HepG2 (cell line): ENCODE results near the gene SERPINB6. TPM values are rescaled to one million over a fixed set of nuclear protein-coding genes. Genes with fewer than 3 reads are reported as not detected.

ENCODE experiments used
- ARHGAP35 ChIP-seq: sonication (generic); formaldehyde crosslinking; IDR thresholded peaks from 2 replicates; pipeline ENCODE4 v1.9.0; 2022; ENCODE audit warnings: mild to moderate bottlenecking, inconsistent platforms, moderate library complexity, missing genetic modification reagents, borderline replicate concordance
- ARID5B ChIP-seq: IDR thresholded peaks from 2 replicates; pipeline ENCODE4 v1.4.0; 2020; ENCODE audit warnings: mild to moderate bottlenecking, missing genetic modification reagents
- ARNTL ChIP-seq: sonication (generic); formaldehyde crosslinking; IDR thresholded peaks from 2 replicates; pipeline ENCODE4 v1.4.0; 2020; ENCODE audit warnings: mild to moderate bottlenecking, missing genetic modification reagents
- CCDC6 ChIP-seq: sonication (generic); formaldehyde crosslinking; IDR thresholded peaks from 2 replicates; pipeline ENCODE4 v1.8.1; 2022; ENCODE audit warnings: mild to moderate bottlenecking, missing genetic modification reagents, moderate library complexity
- DNMT1 ChIP-seq: sonication (generic); formaldehyde crosslinking; IDR thresholded peaks from 2 replicates; pipeline ENCODE4 v1.5.1; 2020; ENCODE audit warnings: mild to moderate bottlenecking, missing genetic modification reagents
- ELF1 ChIP-seq: sonication (generic); formaldehyde crosslinking; IDR thresholded peaks from 2 replicates; pipeline ENCODE4 v1.4.0; 2020; ENCODE audit warnings: missing genetic modification reagents
- IRF9 ChIP-seq: sonication (generic); formaldehyde crosslinking; IDR thresholded peaks from 2 replicates; pipeline ENCODE4 v1.8.0; 2022; ENCODE audit warnings: missing genetic modification reagents, mild to moderate bottlenecking, borderline replicate concordance
- MAX ChIP-seq: IDR thresholded peaks from 2 replicates; pipeline ENCODE4 v1.6.1; 2012; ENCODE audit warnings: inconsistent platforms
- MIXL1 ChIP-seq: IDR thresholded peaks from 2 replicates; pipeline ENCODE4 v1.6.1; 2016
- NR0B2 ChIP-seq: sonication (generic); formaldehyde crosslinking; IDR thresholded peaks from 2 replicates; pipeline ENCODE4 v1.4.0; 2020; ENCODE audit warnings: mild to moderate bottlenecking, missing genetic modification reagents
- PHF8 ChIP-seq: sonication (generic); formaldehyde crosslinking; IDR thresholded peaks from 2 replicates; pipeline ENCODE4 v1.5.0; 2020; ENCODE audit warnings: missing genetic modification reagents
- RAD21 ChIP-seq: fragments of 450-650 bp; formaldehyde crosslinking; IDR thresholded peaks from 2 replicates; pipeline ENCODE4 v1.5.0; 2020; ENCODE audit warnings: mild to moderate bottlenecking
- SMC3 ChIP-seq: IDR thresholded peaks from 2 replicates; pipeline ENCODE4 v1.6.1; 2011; ENCODE audit warnings: low read length, improper control_type of control experiment
- STAG1 ChIP-seq: sonication (generic); formaldehyde crosslinking; IDR thresholded peaks from 2 replicates; pipeline ENCODE4 v1.4.0; 2020; ENCODE audit warnings: missing genetic modification reagents
- TP53 ChIP-seq: sonication (generic); formaldehyde crosslinking; conservative IDR thresholded peaks from 2 replicates; pipeline ENCODE4 v1.4.0; 2020; ENCODE audit warnings: missing genetic modification reagents
- ZNF572 ChIP-seq: sonication (generic); formaldehyde crosslinking; IDR thresholded peaks from 2 replicates; pipeline ENCODE4 v1.5.1; 2020; ENCODE audit warnings: mild to moderate bottlenecking, missing genetic modification reagents
- ZSCAN25 ChIP-seq: sonication (generic); formaldehyde crosslinking; IDR thresholded peaks from 2 replicates; pipeline ENCODE4 v1.8.0; 2022; ENCODE audit warnings: mild to moderate bottlenecking, missing genetic modification reagents
- polyA plus RNA-seq, 8 experiments: library from polyadenylated mRNA; depleted of rRNA in 3 of 8; stranded (reverse) in 7 of 8; unstranded in 1 of 8; fragments of >200 nt; fragmentation: Illumina TruSeq in 4 of 8; extraction: Trizol in 4 of 8; gene quantifications; 2 replicates each; pipeline versions ENCODE4 v1.2.1 to v1.2.3, GENCODE V29; 2011 to 2016; ENCODE audit warnings: low read depth in 4 of 8, missing spikeins in 1 of 8, mixed read lengths in 1 of 8; ENCODE audit not compliant: insufficient read depth in 1 of 8
- total RNA-seq, 5 experiments: library from RNA; depleted of rRNA; stranded (reverse); fragments of >200 nt; fragmentation: Illumina TruSeq; extraction: Trizol; gene quantifications; 2 replicates each; pipeline ENCODE4 v1.2.3, GENCODE V29; 2016; ENCODE audit warnings: low read depth in 1 of 5
- TF ChIP-seq, protein P1 (sequence below): IDR thresholded peaks from 2 replicates; pipeline ENCODE4 v1.6.1; 2016; ENCODE audit warnings: mild to moderate bottlenecking
- TF ChIP-seq, protein P2 (sequence below): IDR thresholded peaks from 2 replicates; pipeline ENCODE4 v1.6.1; 2018; ENCODE audit warnings: missing genetic modification reagents

SERPINB6 gene
- total and polyA plus RNA-seq, 2 of the 13 experiments (the other 11 are each of a cell fraction or from before 2014, with no cell fraction given), result 38.2 to 61.3 TPM

GRCh38 chr6:2931970-2932748, 39.2 kb downstream of the SERPINB6 start (continued):
- TF ChIP-seq TP53 (CRISPR knock-in tag) (no peak), CCDC6 (CRISPR knock-in tag) (no peak), SMC3 (peak; percentile 99), IRF9 (CRISPR knock-in tag) (no peak), ELF1 (CRISPR knock-in tag) (peak; percentile 46), PHF8 (CRISPR knock-in tag) (0 out of 2 replicates have a peak, but pooled peaks have one; percentile 20), ARHGAP35 (CRISPR knock-in tag) (0 out of 2 replicates have a peak, but pooled peaks have one; percentile 33), STAG1 (CRISPR knock-in tag) (peak; percentile 98), ZNF572 (no peak), ZSCAN25 (0 out of 2 replicates have a peak, but pooled peaks have one; percentile 36), ARNTL (CRISPR knock-in tag) (no peak), RAD21 (peak; percentile 96), ARID5B (peak; percentile 70), NR0B2 (CRISPR knock-in tag) (0 out of 2 replicates have a peak, but pooled peaks have one; percentile 36), MIXL1 (CRISPR knock-in tag) (peak; percentile 68; the same call in 1 of the 2 replicates), MAX (0 out of 2 replicates have a peak, but pooled peaks have one; percentile 35), DNMT1 (0 out of 2 replicates have a peak, but pooled peaks have one; percentile 37)
- TF ChIP-seq, protein P1, sequence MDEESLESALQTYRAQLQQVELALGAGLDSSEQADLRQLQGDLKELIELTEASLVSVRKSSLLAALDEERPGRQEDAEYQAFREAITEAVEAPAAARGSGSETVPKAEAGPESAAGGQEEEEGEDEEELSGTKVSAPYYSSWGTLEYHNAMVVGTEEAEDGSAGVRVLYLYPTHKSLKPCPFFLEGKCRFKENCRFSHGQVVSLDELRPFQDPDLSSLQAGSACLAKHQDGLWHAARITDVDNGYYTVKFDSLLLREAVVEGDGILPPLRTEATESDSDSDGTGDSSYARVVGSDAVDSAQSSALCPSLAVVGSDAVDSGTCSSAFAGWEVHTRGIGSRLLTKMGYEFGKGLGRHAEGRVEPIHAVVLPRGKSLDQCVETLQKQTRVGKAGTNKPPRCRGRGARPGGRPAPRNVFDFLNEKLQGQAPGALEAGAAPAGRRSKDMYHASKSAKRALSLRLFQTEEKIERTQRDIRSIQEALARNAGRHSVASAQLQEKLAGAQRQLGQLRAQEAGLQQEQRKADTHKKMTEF (CRISPR knock-in tag), result peak; percentile 66
- TF ChIP-seq, protein P2, sequence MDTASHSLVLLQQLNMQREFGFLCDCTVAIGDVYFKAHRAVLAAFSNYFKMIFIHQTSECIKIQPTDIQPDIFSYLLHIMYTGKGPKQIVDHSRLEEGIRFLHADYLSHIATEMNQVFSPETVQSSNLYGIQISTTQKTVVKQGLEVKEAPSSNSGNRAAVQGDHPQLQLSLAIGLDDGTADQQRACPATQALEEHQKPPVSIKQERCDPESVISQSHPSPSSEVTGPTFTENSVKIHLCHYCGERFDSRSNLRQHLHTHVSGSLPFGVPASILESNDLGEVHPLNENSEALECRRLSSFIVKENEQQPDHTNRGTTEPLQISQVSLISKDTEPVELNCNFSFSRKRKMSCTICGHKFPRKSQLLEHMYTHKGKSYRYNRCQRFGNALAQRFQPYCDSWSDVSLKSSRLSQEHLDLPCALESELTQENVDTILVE (CRISPR knock-in tag), result peak; percentile 54; the same call in 1 of the 2 replicates
